ENCODE data around the gene CPSF7. TPM values are rescaled to one million over a fixed set of nuclear protein-coding genes. Genes with fewer than 3 reads are reported as not detected.

The CPSF7 gene
- total and polyA plus RNA-seq, 10 of the 15 experiments (the other 5 are each of a cell fraction or from before 2014, with no cell fraction given), result 14.9 to 93.1 (median 60.9) TPM

- TF ChIP-seq E4F1 (IDR thresholded peaks at IDR 0.05; ENCODE audit: borderline replicate concordance, partially characterized antibody) (no peak), CBFB (IDR thresholded peaks at IDR 0.05; ENCODE audit: low read depth) (peak; percentile 49; the same call in 1 of the 2 replicates), EZH2 (IDR thresholded peaks at IDR 0.05; ENCODE audit: borderline replicate concordance, control insufficient read depth, low read depth, low read length) (no peak), ZSCAN29 (IDR thresholded peaks at IDR 0.05) (no peak), TAF1 (IDR thresholded peaks at IDR 0.05; ENCODE audit: borderline replicate concordance, low read depth, low read length) (no peak; the same call in 1 of the 2 replicates), POLR2A (IDR thresholded peaks at IDR 0.05; ENCODE audit: low read depth, low read length) (peak; percentile 60), PRDM15 (CRISPR knock-in tag; IDR thresholded peaks at IDR 0.05) (no peak), CREM (IDR thresholded peaks at IDR 0.05; ENCODE audit: low read depth) (peak; percentile 20; the same call in 1 of the 2 replicates), POLR2AphosphoS2 (IDR thresholded peaks at IDR 0.05; ENCODE audit: low read depth, low read length) (no peak), MEF2B (IDR thresholded peaks at IDR 0.05; ENCODE audit: partially characterized antibody, poor library complexity, severe bottlenecking) (peak; percentile 66), MTA2 (IDR thresholded peaks at IDR 0.05; ENCODE audit: low read depth) (peak; percentile 67), RELB (IDR thresholded peaks at IDR 0.05; ENCODE audit: low read depth) (peak; percentile 88), PAX5 (IDR thresholded peaks at IDR 0.05; ENCODE audit: borderline replicate concordance, low read depth, low read length) (peak; percentile 86; the same call in 1 of the 2 replicates), MYC (IDR thresholded peaks at IDR 0.05; ENCODE audit: insufficient read depth, insufficient read length, insufficient replicate concordance, low read length, severe bottlenecking) (no peak), MLLT1 (IDR thresholded peaks at IDR 0.05) (no peak; the same call in 1 of the 2 replicates), BMI1 (IDR thresholded peaks at IDR 0.05; ENCODE audit: borderline replicate concordance) (no peak), HDGF (IDR thresholded peaks at IDR 0.05) (no peak), ETV6 (conservative IDR thresholded peaks at IDR 0.05 in 1 of 2, IDR thresholded peaks at IDR 0.05 in 1 of 2; ENCODE audit: borderline replicate concordance in 1 of 2, low read depth in 1 of 2) (peak in 1 of 2 experiments; percentile 27; a peak in 2 of 4 replicates), MTA3 (IDR thresholded peaks at IDR 0.05; ENCODE audit: borderline replicate concordance, low read length) (no peak; the same call in 1 of the 2 replicates)
Observed at GRCh38 chr11:61357233-61357893, 72.4 kb downstream of the CPSF7 start (continued).
